CD4-positive, alpha-beta T cell treated with Interleukin-17A for 1 hour (primary cell): ENCODE measurements around the gene DCHS1.

Experiments
- DNase-seq: peaks from one replicate; pipeline ENCODE4 v3.0.0-alpha.2; 2020

Gene DCHS1

GRCh38 chr11:6586434-6587359 is 68.9 kb downstream of the DCHS1 start:
- DNase-seq = no peak

- no peak for DNase-seq
Observed at GRCh38 chr11:6584528-6584927, 71.1 kb downstream of the DCHS1 start.

- no peak for DNase-seq
Observed at GRCh38 chr11:6583584-6583983, 72.0 kb downstream of the DCHS1 start.

- DNase-seq = no peak
Observed at GRCh38 chr11:6579681-6580080, 75.9 kb downstream of the DCHS1 start.

GRCh38 chr11:6578134-6578533 is 77.5 kb downstream of the DCHS1 start:
- DNase-seq = no peak

- DNase-seq = no peak
Observed at GRCh38 chr11:6576471-6577373, 78.9 kb downstream of the DCHS1 start.

- no peak for DNase-seq
Observed at GRCh38 chr11:6574816-6575715, 80.5 kb downstream of the DCHS1 start.

GRCh38 chr11:6572215-6572614 is 83.4 kb downstream of the DCHS1 start:
- no peak for DNase-seq

- no peak for DNase-seq
Observed at GRCh38 chr11:6571434-6572008, 84.1 kb downstream of the DCHS1 start.
